Measurements from ENCODE around the gene MYO1D. TPM values are rescaled to one million over a fixed set of nuclear protein-coding genes. Genes with fewer than 3 reads are reported as not detected.

Gene MYO1D
- total RNA-seq, 4 donors from 2014 or later, result 60.4 to 89.0 (median 82.5) TPM

DNA sequence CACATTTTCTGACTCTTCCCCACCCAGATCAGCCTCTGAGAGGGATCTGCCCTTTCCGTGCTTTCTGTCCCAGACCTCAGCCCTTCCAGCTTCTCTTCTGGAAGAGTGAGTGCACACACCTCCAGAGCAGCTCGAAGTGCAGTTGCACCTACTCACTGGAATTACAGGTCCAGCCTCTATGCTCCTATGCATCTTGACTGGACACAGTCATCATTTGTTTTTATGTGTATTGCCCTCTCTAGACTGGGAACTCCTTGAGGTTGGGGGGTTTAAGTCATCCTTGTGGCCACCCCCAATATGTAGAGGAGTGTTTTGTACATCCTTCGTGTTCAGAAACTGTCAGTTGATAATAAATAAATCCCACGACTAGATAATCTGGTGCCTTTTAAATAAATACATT, 308.2 kb downstream of the MYO1D start:
- no peak for DNase-seq (ENCODE audit: low spot score in 2 of 2)
- no peak overlapping the region for H3K4me3 ChIP-seq (ENCODE audit: low read depth, poor library complexity, severe bottlenecking)
- 70 to 73% methylated on average over 4 of the region's 4 CpGs for WGBS, 2 donors
- no peak for TF ChIP-seq POLR2A (IDR thresholded peaks at IDR 0.05)
- TF ChIP-seq CTCF (IDR thresholded peaks at IDR 0.05), result no peak
- intact Hi-C loops (cut with DNase I; ENCODE audit: low total_unique reads), result no loop called here

DNA sequence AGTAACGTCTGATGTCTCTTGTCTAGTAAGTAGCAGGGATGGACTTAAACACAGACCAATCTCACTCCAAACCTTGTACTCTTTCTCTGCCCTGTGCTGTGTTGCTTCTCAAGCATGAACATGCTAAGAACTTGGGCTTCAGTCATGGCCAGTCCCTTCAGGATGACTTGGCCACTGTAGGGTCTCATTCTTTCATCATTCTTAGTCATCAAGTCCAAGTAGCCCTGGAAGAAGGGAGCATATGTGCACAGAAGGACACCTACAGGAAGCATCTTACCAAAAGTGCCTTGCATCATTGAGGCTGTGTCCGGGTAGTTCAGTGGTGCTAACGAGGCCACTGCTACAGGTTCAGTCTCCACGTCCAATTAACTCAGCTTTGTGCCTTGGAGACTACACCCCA, 309.4 kb downstream of the MYO1D start:
- intact Hi-C loops (cut with DNase I; ENCODE audit: low total_unique reads), result no loop called here
- no peak for DNase-seq (ENCODE audit: low spot score in 2 of 2)
- WGBS, 2 donors, result 93 to 96% methylated on average over 4 of the region's 4 CpGs
- H3K4me3 ChIP-seq (ENCODE audit: low read depth, poor library complexity, severe bottlenecking), result no peak overlapping the region
- no peak for TF ChIP-seq CTCF (IDR thresholded peaks at IDR 0.05)
- no peak for TF ChIP-seq POLR2A (IDR thresholded peaks at IDR 0.05)

DNA sequence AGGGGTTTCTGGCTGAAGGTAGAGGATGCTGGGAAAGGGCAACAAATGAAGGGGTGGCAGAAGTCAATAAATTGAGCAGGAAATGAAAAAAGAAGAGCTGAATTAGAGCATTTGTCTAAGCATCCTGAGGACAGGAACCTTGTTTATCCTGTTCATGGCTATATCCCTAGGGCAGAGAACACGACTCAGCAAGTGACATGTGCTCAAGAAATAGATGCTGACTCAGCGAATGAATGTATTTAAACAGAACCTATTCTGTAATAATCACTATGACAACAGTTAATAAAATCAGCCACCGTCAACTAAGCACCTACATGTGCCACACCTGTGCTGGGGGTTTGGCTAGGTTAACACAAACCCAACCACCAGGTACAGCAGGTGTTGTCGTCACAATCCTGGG, 309.8 kb downstream of the MYO1D start:
- no peak for DNase-seq (ENCODE audit: low spot score in 2 of 2)
- H3K4me3 ChIP-seq (ENCODE audit: low read depth, poor library complexity, severe bottlenecking), result no peak overlapping the region
- whole genome bisulfite sequencing, 2 donors, result 58 to 80% methylated on average over 4 of the region's 4 CpGs
- TF ChIP-seq CTCF (IDR thresholded peaks at IDR 0.05), result no peak
- TF ChIP-seq POLR2A (IDR thresholded peaks at IDR 0.05), result no peak
- intact Hi-C loops (cut with DNase I; ENCODE audit: low total_unique reads), result no loop called here

DNA sequence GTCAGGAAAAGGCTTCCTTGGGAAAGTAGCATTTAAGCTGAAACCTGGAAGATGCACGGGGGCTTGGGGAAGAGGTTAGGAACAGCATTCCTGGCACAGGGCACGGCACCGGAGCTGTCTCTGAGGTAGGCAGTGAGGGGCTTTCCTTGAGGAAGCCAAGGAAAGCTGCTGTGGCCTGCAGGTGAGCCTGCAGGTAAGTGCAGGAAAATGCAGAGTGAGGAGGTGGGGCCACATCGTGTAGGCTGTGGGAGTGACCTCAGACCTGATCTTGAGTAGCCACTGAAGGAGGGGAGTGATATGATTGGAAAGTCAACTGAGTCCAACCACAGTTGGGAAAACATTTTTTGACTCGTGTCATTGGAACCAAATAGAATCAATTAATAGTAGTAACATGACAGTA, 310.6 kb downstream of the MYO1D start:
- intact Hi-C loops (cut with DNase I; ENCODE audit: low total_unique reads), result no loop called here
- TF ChIP-seq POLR2A (IDR thresholded peaks at IDR 0.05) (no peak), CTCF (IDR thresholded peaks at IDR 0.05) (no peak)
- peak in 1 of 2 donors; percentile 28 for DNase-seq (ENCODE audit: low spot score in 2 of 2)

DNA sequence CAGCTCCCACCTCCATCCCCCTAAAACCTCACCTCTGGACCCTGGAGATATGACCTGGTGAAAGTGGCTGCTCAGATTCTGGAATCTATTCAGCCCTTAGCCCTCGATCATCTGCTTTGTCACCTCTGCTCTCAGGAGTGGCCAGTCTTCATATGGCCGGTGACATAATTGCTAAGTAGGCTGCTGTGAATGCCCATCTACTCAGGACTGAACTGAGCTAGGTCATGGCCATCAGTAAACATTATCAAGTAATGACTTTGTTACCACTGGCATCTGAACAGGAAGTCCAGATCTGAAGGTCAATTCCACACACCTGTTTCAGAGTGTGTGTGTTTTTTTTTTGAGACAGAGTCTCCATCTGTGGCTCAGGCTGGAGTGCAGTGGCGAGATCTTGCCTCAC, 311.5 kb downstream of the MYO1D start:
- intact Hi-C loops (cut with DNase I; ENCODE audit: low total_unique reads), result no loop called here
- H3K4me3 ChIP-seq (ENCODE audit: low read depth, poor library complexity, severe bottlenecking), result no peak overlapping the region
- WGBS, 2 donors, result 95 to 100% methylated on average over 3 of the region's 3 CpGs
- no peak for TF ChIP-seq CTCF (IDR thresholded peaks at IDR 0.05)
- TF ChIP-seq POLR2A (IDR thresholded peaks at IDR 0.05), result no peak
- peak in 1 of 2 donors; percentile 34 for DNase-seq (ENCODE audit: low spot score in 2 of 2)

More for the DNA sequence above, 310.6 kb downstream of the MYO1D start:
- no peak overlapping the region for H3K4me3 ChIP-seq (ENCODE audit: low read depth, poor library complexity, severe bottlenecking)
- 84 to 95% methylated on average over 5 of the region's 5 CpGs for WGBS, 2 donors

- intact Hi-C loops (cut with DNase I; ENCODE audit: low total_unique reads), result no loop called here
- TF ChIP-seq CTCF (IDR thresholded peaks at IDR 0.05), result no peak
- TF ChIP-seq POLR2A (IDR thresholded peaks at IDR 0.05), result no peak
- no peak for DNase-seq (ENCODE audit: low spot score in 2 of 2)
- no peak overlapping the region for H3K4me3 ChIP-seq (ENCODE audit: low read depth, poor library complexity, severe bottlenecking)
- 71 to 91% methylated on average over 3 of the region's 3 CpGs for WGBS, 2 donors
Measured at GRCh38 chr17:32564325-32564724, 312.6 kb downstream of the MYO1D start.
